Measurements from ENCODE around the gene AGBL1. TPM values are rescaled to one million over a fixed set of nuclear protein-coding genes. Genes with fewer than 3 reads are reported as not detected.

Gene AGBL1
- total and polyA plus RNA-seq, 2 donors (not counting 3 experiments of a cell fraction or from before 2014, with no cell fraction given) = not detected

DNA sequence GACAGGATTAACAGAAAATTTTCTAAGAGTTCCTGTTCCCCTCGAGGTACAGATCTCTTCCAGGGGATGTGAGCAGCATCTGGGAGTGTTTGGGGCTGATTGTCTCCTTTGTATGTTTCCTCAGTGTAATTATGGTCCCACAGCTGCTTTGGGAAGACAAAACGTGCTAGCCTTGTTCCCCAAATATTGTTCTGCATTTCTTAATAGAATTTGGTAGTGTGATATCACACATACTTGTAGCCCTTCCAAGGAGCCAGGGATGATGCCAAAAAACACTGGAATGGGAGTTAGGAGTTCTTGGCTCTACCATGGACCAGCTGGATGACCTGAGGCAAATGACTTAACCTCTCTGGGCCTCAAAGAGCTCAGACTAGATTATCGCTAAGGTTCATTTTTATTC is 19.0 kb upstream of the AGBL1 start:
- peaks cover 3% of the 10 kb centered on the region for H3K9me3 ChIP-seq (replicated peaks; ENCODE audit: control insufficient read depth, insufficient read depth, low read length)
- no peaks in the 10 kb centered on the region for H4K20me1 ChIP-seq (replicated peaks; ENCODE audit: control insufficient read depth, extremely low read depth, insufficient read depth, low read length)
- dilution Hi-C loops (cut with MboI; ENCODE audit: extremely low pct_ligation_motif_present, low sequenced_read_pairs) = no loop called here
- no peak overlapping the region for H2AFZ ChIP-seq (ENCODE audit: low read depth, low read length)
- H3K4me1 ChIP-seq (ENCODE audit: control insufficient read depth, extremely low read depth, insufficient read depth, low read length) = no peaks in the 10 kb centered on the region
- no peak overlapping the region for H3K4me2 ChIP-seq (ENCODE audit: insufficient read depth, low read length)
- no peaks in the 10 kb centered on the region for H3K9me1 ChIP-seq (replicated peaks; ENCODE audit: control insufficient read depth, extremely low read depth, insufficient read depth, low read length)
- H3K27ac ChIP-seq (ENCODE audit: insufficient read depth, low read depth, low read length) = no peak overlapping the region
- H3K4me3 ChIP-seq (replicated peaks in 1 of 3; ENCODE audit: insufficient read depth in 1 of 3, low read depth in 1 of 3, low read length in 3 of 3) = no peak overlapping the region
- ChIA-PET POLR2A (no interaction called here), CTCF (no interaction called here)
- no peak for DNase-seq (ENCODE audit: low read depth, low spot score)
- H3K27me3 ChIP-seq (ENCODE audit: control insufficient read depth in 2 of 2, insufficient read depth in 2 of 2, low read length in 2 of 2) = no peaks in the 10 kb centered on the region
- intact Hi-C loops (cut with micrococcal nuclease) = no loop called here
- no peaks in the 10 kb centered on the region for H3K79me2 ChIP-seq (ENCODE audit: control insufficient read depth, insufficient read depth, low read length)
- TF ChIP-seq POLR2AphosphoS5 (IDR thresholded peaks at IDR 0.05; ENCODE audit: insufficient read depth, low read depth, low read length) = no peak
- no peak for TF ChIP-seq EZH2 (IDR thresholded peaks at IDR 0.05; ENCODE audit: borderline replicate concordance, low read depth, low read length, severe bottlenecking)
- no peak for TF ChIP-seq FOS (IDR thresholded peaks at IDR 0.05; ENCODE audit: borderline replicate concordance, insufficient read depth, low read length)
- TF ChIP-seq POLR2A (IDR thresholded peaks at IDR 0.05; ENCODE audit: low read depth, low read length) = no peak
- no peak for TF ChIP-seq JUN (IDR thresholded peaks at IDR 0.05; ENCODE audit: borderline replicate concordance, insufficient read depth, insufficient read length, low read depth)
- TF ChIP-seq MYC (IDR thresholded peaks at IDR 0.05; ENCODE audit: low read depth, low read length) = no peak
- no peak for TF ChIP-seq GATA2 (IDR thresholded peaks at IDR 0.05; ENCODE audit: insufficient read depth, insufficient read length, low read depth, low read length)
- no peak for FAIRE-seq
- H3K9ac ChIP-seq (replicated peaks; ENCODE audit: extremely low read depth, insufficient read depth, low read length) = no peak overlapping the region
- no TSS peak for BruUV-seq (replicated peaks)
- no peaks in the 10 kb centered on the region for H3K36me3 ChIP-seq (ENCODE audit: control insufficient read depth in 2 of 2, extremely low read depth in 1 of 2, insufficient read depth in 2 of 2, low read length in 2 of 2)

DNA sequence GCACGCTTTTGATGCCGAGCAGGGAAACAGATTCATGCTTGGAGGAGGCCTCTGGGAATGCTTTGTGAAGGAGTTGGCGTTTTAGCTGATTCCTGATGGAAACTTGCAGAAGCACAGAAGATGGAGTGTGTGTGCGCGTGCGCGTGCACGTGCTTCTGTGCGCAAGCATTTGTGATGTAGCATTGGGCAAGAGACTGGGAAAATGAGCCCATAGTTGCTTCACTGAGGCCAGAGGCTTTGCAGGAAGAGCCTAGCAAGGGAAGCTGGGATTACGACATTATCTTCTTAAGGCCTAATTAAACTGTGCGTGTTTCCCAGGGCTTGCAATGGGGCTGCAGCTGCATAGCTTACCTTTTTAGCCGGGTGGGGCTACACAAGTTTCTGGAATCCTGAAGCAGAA is 18.1 kb upstream of the AGBL1 start:
- dilution Hi-C loops (cut with MboI; ENCODE audit: extremely low pct_ligation_motif_present, low sequenced_read_pairs) (no loop called here), intact Hi-C loops (cut with micrococcal nuclease) (no loop called here)
- H3K4me3 ChIP-seq (replicated peaks in 1 of 3; ENCODE audit: insufficient read depth in 1 of 3, low read depth in 1 of 3, low read length in 3 of 3) = no peak overlapping the region
- no peak overlapping the region for H3K27ac ChIP-seq (ENCODE audit: insufficient read depth, low read depth, low read length)
- H3K27me3 ChIP-seq (ENCODE audit: control insufficient read depth in 2 of 2, insufficient read depth in 2 of 2, low read length in 2 of 2) = no peaks in the 10 kb centered on the region
- POLR2A ChIA-PET = no interaction called here
- DNase-seq (ENCODE audit: low read depth, low spot score) (no peak), FAIRE-seq (no peak)
- H3K4me1 ChIP-seq (ENCODE audit: control insufficient read depth, extremely low read depth, insufficient read depth, low read length) = no peaks in the 10 kb centered on the region
- CTCF ChIA-PET = no interaction called here
- H3K9ac ChIP-seq (replicated peaks; ENCODE audit: extremely low read depth, insufficient read depth, low read length) = no peak overlapping the region
- no peaks in the 10 kb centered on the region for H4K20me1 ChIP-seq (replicated peaks; ENCODE audit: control insufficient read depth, extremely low read depth, insufficient read depth, low read length)
- H2AFZ ChIP-seq (ENCODE audit: low read depth, low read length) = no peak overlapping the region
- H3K9me3 ChIP-seq (replicated peaks; ENCODE audit: control insufficient read depth, insufficient read depth, low read length) = peaks cover 3% of the 10 kb centered on the region
- no peaks in the 10 kb centered on the region for H3K36me3 ChIP-seq (ENCODE audit: control insufficient read depth in 2 of 2, extremely low read depth in 1 of 2, insufficient read depth in 2 of 2, low read length in 2 of 2)
- H3K4me2 ChIP-seq (ENCODE audit: insufficient read depth, low read length) = no peak overlapping the region
- no TSS peak for BruUV-seq (replicated peaks)
- no peaks in the 10 kb centered on the region for H3K9me1 ChIP-seq (replicated peaks; ENCODE audit: control insufficient read depth, extremely low read depth, insufficient read depth, low read length)
- TF ChIP-seq, protein P1, sequence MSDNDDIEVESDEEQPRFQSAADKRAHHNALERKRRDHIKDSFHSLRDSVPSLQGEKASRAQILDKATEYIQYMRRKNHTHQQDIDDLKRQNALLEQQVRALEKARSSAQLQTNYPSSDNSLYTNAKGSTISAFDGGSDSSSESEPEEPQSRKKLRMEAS (IDR thresholded peaks at IDR 0.05; ENCODE audit: insufficient read depth, insufficient read length) = no peak
- TF ChIP-seq POLR2AphosphoS5 (IDR thresholded peaks at IDR 0.05; ENCODE audit: insufficient read depth, low read depth, low read length) (no peak), JUN (IDR thresholded peaks at IDR 0.05; ENCODE audit: borderline replicate concordance, insufficient read depth, insufficient read length, low read depth) (no peak), GATA2 (IDR thresholded peaks at IDR 0.05; ENCODE audit: insufficient read depth, insufficient read length, low read depth, low read length) (no peak), FOS (IDR thresholded peaks at IDR 0.05; ENCODE audit: borderline replicate concordance, insufficient read depth, low read length) (no peak), MYC (IDR thresholded peaks at IDR 0.05; ENCODE audit: low read depth, low read length) (no peak), EZH2 (IDR thresholded peaks at IDR 0.05; ENCODE audit: borderline replicate concordance, low read depth, low read length, severe bottlenecking) (no peak)
- H3K79me2 ChIP-seq (ENCODE audit: control insufficient read depth, insufficient read depth, low read length) = no peaks in the 10 kb centered on the region

All from endothelial cell of umbilical vein (primary cell).